ENCODE measurements around the gene TBC1D2B.
A peak's percentile ranks its signal among the peaks of the same experiment; 100 is the strongest.

The TBC1D2B gene

DNA sequence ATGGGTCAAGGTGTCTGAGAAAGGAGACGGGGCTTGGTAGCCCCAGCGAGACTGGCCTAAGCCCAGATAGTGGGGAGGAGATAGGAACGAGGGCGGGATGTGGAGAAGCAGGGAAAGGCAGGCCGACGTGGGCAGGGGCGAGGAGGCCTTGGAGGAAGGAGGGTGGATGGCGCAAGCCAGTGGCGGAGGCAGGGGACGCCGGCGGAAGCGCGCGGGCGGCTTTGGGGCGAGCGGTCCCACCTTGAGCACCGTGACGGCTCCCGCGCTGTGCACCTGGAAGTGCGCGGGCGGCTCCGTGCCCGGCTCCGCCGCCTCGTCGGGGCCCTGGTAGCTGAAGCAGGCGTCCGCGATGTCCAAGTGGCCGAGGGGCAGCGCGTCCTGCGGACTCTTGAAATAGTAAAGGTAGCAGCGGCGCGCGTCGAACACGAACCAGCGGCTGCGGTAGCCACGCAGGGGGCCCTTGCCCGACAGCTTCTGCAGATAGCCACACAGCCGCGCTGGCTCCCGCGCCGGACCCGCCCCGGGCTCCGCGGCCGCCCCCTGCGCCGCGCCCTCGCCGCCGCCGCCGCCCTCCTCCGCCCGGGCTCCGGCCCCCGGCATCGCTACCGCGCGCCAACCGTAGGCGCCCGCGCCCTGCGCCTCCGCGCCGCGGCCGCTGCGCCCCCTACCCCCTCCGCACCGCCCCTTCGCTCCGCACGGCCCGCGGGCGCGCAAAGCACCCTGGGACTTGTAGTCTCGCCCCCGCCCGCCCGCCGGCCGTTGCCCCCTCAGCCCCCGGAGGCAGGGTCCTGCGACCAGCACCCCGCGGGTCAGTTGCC is at the start of gene TBC1D2B:
TSS of gene TBC1D2B (minus strand) at position 659 of the 818 bp plus-strand sequence. CDS start at position 600, 59 bp downstream.
- TF ChIP-seq, protein P1, sequence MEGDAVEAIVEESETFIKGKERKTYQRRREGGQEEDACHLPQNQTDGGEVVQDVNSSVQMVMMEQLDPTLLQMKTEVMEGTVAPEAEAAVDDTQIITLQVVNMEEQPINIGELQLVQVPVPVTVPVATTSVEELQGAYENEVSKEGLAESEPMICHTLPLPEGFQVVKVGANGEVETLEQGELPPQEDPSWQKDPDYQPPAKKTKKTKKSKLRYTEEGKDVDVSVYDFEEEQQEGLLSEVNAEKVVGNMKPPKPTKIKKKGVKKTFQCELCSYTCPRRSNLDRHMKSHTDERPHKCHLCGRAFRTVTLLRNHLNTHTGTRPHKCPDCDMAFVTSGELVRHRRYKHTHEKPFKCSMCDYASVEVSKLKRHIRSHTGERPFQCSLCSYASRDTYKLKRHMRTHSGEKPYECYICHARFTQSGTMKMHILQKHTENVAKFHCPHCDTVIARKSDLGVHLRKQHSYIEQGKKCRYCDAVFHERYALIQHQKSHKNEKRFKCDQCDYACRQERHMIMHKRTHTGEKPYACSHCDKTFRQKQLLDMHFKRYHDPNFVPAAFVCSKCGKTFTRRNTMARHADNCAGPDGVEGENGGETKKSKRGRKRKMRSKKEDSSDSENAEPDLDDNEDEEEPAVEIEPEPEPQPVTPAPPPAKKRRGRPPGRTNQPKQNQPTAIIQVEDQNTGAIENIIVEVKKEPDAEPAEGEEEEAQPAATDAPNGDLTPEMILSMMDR (conservative IDR thresholded peaks at IDR 0.05; ENCODE audit: low read depth), result no peak
- peak; percentile 63 for DNase-seq (ENCODE audit: low spot score)
- CTCF ChIA-PET, result interaction anchor here (0.6 to 0.7 kb wide), 3 partner anchors 16 to 27 kb away, joined by 3 to 4 read pairs (median 3); no protein-coding TSS in a partner anchor
- POLR2A ChIA-PET (ENCODE audit: low non-redundant PET), result no interaction called here
- peak within 1 kb of the TSS; percentile 84 for H3K27ac ChIP-seq

DNA sequence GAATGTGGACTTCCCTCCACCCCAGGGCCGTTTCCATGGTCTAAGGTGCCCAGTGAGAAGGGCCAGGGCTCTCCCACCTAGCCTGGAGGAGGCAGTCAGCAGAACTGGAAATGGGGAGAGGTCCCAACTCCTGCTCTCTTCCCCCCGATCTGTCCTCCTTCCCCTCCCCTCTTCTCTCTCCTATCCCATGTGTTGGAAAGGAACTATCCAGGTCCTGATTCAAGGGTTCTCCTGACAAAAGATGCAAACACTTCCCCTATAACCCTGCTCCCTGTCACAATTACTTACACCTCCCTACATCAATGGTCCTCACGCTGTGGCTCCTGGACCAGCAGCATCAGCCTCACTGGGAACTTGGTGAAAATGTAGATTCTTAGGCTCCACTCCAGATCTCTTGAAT is 47.8 kb upstream of the TBC1D2B start:
- ChIA-PET CTCF (no interaction called here), POLR2A (ENCODE audit: low non-redundant PET) (no interaction called here)
- no peak overlapping the region for H3K27ac ChIP-seq
- TF ChIP-seq, protein P1 (conservative IDR thresholded peaks at IDR 0.05; ENCODE audit: low read depth), result no peak
- DNase-seq (ENCODE audit: low spot score), result no peak

DNA sequence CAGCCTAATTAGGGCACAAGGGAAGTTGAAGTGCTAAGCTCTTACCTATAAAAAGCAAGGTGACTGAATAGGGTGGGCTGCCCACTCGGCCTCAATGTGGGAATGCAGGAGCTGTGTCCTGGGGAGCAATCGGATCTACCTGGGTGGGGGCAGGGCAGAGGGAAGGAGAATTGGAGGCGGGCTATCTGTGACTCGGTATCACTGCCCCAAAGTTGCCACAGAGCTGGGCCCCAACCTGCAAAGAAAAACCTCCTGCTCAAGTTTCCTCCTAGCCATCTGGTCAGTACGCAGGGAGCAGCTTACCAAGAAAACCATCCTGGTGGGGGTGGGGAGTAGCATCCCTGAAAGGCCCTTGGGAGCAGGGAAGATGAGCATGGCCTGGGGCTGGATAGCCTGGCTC is 43.0 kb upstream of the TBC1D2B start:
- H3K27ac ChIP-seq, result no peak overlapping the region
- ChIA-PET POLR2A (ENCODE audit: low non-redundant PET) (no interaction called here), CTCF (interaction anchor here (0.7 to 2.0 kb wide), 3 partner anchors 11 to 75 kb away, joined by 3 to 9 read pairs (median 3); no protein-coding TSS in a partner anchor)
- no peak for DNase-seq (ENCODE audit: low spot score)
- TF ChIP-seq, protein P1 (conservative IDR thresholded peaks at IDR 0.05; ENCODE audit: low read depth), result no peak

DNA sequence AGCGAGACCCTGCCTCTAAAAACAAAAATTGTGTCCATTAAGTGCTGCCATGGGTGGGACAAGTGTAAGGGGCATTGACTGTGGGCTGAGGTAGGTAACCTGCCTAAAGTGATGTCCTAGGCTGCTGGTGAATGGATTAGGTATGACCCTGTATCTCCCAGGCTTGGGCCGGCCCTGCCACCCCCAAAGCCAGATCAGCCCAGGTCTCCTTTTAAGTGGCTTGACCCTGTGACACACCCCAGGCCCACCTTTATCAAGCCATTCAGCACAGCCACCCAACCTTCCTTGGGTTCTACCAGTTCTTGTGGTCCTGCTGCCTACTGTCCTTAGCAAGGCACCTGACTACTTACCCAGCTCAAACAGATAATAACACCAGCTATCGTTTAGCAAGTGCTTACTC is 35.0 kb upstream of the TBC1D2B start:
- ChIA-PET CTCF (interaction anchor here (0.6 to 5.5 kb wide), 21 partner anchors 11 to 563 kb away, joined by 3 to 30 read pairs (median 4); partner anchors contain the start of genes ACSBG1 and CIB2), POLR2A (ENCODE audit: low non-redundant PET) (no interaction called here)
- no peak for DNase-seq (ENCODE audit: low spot score)
- H3K27ac ChIP-seq, result no peak overlapping the region
- TF ChIP-seq, protein P1 (conservative IDR thresholded peaks at IDR 0.05; ENCODE audit: low read depth), result no peak

DNA sequence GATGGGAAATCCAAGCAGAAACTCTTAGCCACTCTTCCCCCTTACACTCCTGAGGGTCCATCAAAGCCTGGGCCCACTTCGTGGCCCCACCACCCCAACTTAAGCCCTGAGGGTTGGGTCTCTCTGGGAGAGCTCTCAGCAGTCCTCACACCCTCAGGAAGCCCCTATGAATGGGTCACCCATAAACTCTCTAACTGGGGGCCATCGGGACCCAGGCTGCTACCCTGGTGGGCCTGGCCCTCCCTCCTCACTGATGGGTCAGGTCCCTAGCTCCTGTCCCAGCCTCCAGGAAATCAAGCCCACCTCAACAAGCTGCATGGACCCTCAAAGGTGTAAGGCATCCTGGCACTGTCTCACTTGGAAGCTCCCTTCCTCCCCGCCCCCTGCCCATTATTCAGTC is 34.3 kb upstream of the TBC1D2B start:
- no peak for DNase-seq (ENCODE audit: low spot score)
- no peak overlapping the region for H3K27ac ChIP-seq
- TF ChIP-seq, protein P1 (conservative IDR thresholded peaks at IDR 0.05; ENCODE audit: low read depth), result no peak
- CTCF ChIA-PET, result interaction anchor here (1.0 to 5.5 kb wide), 2 partner anchors 83 to 130 kb away, joined by 3 to 30 read pairs; no protein-coding TSS in a partner anchor
- POLR2A ChIA-PET (ENCODE audit: low non-redundant PET), result no interaction called here

DNA sequence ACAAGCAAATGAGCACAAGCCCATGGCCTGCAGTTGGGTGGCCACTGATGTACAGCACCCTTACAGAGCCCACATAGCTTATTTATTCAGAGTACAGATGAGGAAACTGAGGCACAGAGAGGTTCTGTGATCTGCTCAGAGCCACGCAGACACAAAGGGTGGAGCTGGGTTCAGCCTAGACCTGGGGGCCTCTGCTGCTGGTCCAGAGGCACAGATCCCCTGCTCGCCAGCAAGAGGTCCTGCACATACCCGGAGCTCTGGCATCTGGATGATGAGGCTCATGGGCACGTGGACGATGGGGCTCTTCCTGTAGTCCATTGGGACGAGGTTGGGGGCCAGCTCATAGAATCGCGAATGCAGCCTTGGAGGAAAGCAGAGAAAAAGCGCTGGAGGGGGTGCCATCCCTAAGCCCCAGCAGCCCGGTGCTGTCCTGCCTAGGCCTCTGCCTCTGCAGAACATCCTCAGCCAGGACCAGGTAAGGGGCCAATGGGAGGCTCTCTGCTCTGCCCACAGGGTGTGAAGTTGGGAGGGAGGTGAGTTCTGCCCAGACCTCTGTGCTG is 33.5 kb upstream of the TBC1D2B start:
- no peak overlapping the region for H3K27ac ChIP-seq
- POLR2A ChIA-PET (ENCODE audit: low non-redundant PET), result no interaction called here
- no peak for DNase-seq (ENCODE audit: low spot score)
- CTCF ChIA-PET, result interaction anchor here (0.6 to 5.5 kb wide), 6 partner anchors 16 to 234 kb away, joined by 3 to 44 read pairs (median 5); no protein-coding TSS in a partner anchor
- TF ChIP-seq, protein P1 (conservative IDR thresholded peaks at IDR 0.05; ENCODE audit: low read depth), result no peak

All from RWPE1 (cell line).